HG03097 (cell line): ENCODE data around the gene ARHGEF2.
"Not testable (repeated sequence)": the region's sequence is repeated elsewhere in the genome, so short reads cannot be mapped to it uniquely, and the experiment has no call there.

Source experiments
- ATAC-seq: cut with Tn5 transposase; IDR thresholded peaks from one replicate; pipeline ENCODE4 v1.9.1; 2021; ENCODE audit not compliant: unreplicated experiment, low FRiP score

The ARHGEF2 gene

GRCh38 chr1:155946633-155947219 is 31.6 kb downstream of the ARHGEF2 start:
- ATAC-seq = peak; percentile 11

GRCh38 chr1:155944444-155944799 is 33.9 kb downstream of the ARHGEF2 start:
- ATAC-seq = no peak

GRCh38 chr1:155942578-155943141 is 35.7 kb downstream of the ARHGEF2 start:
- ATAC-seq = no peak

- no peak for ATAC-seq
These were observed 36.4 kb downstream of the ARHGEF2 start for GRCh38 chr1:155941845-155942531.

GRCh38 chr1:155940993-155941844 is 37.1 kb downstream of the ARHGEF2 start, which contains the start of gene RXFP4:
Gene RXFP4 (plus strand): TSS chr1:155941638. CDS start chr1:155941710, 72 bp downstream.
- ATAC-seq = no peak

- no peak for ATAC-seq
These were observed 37.8 kb downstream of the ARHGEF2 start for GRCh38 chr1:155940482-155940992.

- no peak for ATAC-seq
These were observed 40.1 kb downstream of the ARHGEF2 start for GRCh38 chr1:155938220-155938627.

GRCh38 chr1:155934936-155935590 is 43.3 kb downstream of the ARHGEF2 start:
- ATAC-seq = no peak

GRCh38 chr1:155934097-155934935 is 44.0 kb downstream of the ARHGEF2 start, which contains the start of gene KHDC4:
Gene KHDC4 (minus strand): TSS chr1:155934413. CDS start chr1:155934373, 40 bp downstream.
- ATAC-seq = peak; percentile 90

GRCh38 chr1:155933591-155934096 is 44.7 kb downstream of the ARHGEF2 start:
- ATAC-seq = no peak

GRCh38 chr1:155932487-155932886 is 45.9 kb downstream of the ARHGEF2 start:
- no peak for ATAC-seq

- no peak for ATAC-seq
These were observed 46.3 kb downstream of the ARHGEF2 start for GRCh38 chr1:155932081-155932480.

- no peak for ATAC-seq
These were observed 46.9 kb downstream of the ARHGEF2 start for GRCh38 chr1:155931332-155932038.

GRCh38 chr1:155930725-155931124 is 47.6 kb downstream of the ARHGEF2 start:
- ATAC-seq = not testable (repeated sequence)

- no peak for ATAC-seq
These were observed 49.3 kb downstream of the ARHGEF2 start for GRCh38 chr1:155929057-155929456.

GRCh38 chr1:155925506-155925905 is 52.8 kb downstream of the ARHGEF2 start:
- no peak for ATAC-seq

- ATAC-seq = no peak
These were observed 57.6 kb downstream of the ARHGEF2 start for GRCh38 chr1:155920717-155921116.

- ATAC-seq = no peak
These were observed 58.5 kb downstream of the ARHGEF2 start for GRCh38 chr1:155919801-155920200.

- no peak for ATAC-seq
These were observed 59.7 kb downstream of the ARHGEF2 start for GRCh38 chr1:155918660-155919059.
